ENCODE measurements around the gene BTBD6.

BTBD6 gene

GRCh38 chr14:105257464-105257863 is 9.1 kb downstream of the BTBD6 start:
- TF ChIP-seq TAF1 (IDR thresholded peaks at IDR 0.05; ENCODE audit: borderline replicate concordance, insufficient read depth, low read length) (no peak), SIN3A (IDR thresholded peaks at IDR 0.05; ENCODE audit: borderline replicate concordance, insufficient read depth, low read length) (no peak), POLR2AphosphoS5 (IDR thresholded peaks at IDR 0.05; ENCODE audit: low read depth, low read length) (no peak), REST (IDR thresholded peaks at IDR 0.05; ENCODE audit: insufficient read depth in 1 of 2, low read depth in 2 of 2, low read length in 2 of 2) (no peak), FOXP2 (optimal IDR thresholded peaks at IDR 0.05; ENCODE audit: borderline replicate concordance, extremely low read depth, extremely low read length, insufficient read depth) (no peak)

GRCh38 chr14:105258846-105259245 is 10.5 kb downstream of the BTBD6 start:
- TF ChIP-seq TAF1 (IDR thresholded peaks at IDR 0.05; ENCODE audit: borderline replicate concordance, insufficient read depth, low read length), result no peak
- TF ChIP-seq REST (IDR thresholded peaks at IDR 0.05; ENCODE audit: insufficient read depth in 1 of 2, low read depth in 2 of 2, low read length in 2 of 2), result no peak
- TF ChIP-seq SIN3A (IDR thresholded peaks at IDR 0.05; ENCODE audit: borderline replicate concordance, insufficient read depth, low read length), result no peak
- TF ChIP-seq FOXP2 (optimal IDR thresholded peaks at IDR 0.05; ENCODE audit: borderline replicate concordance, extremely low read depth, extremely low read length, insufficient read depth), result no peak
- no peak for TF ChIP-seq POLR2AphosphoS5 (IDR thresholded peaks at IDR 0.05; ENCODE audit: low read depth, low read length)

- TF ChIP-seq FOXP2 (optimal IDR thresholded peaks at IDR 0.05; ENCODE audit: borderline replicate concordance, extremely low read depth, extremely low read length, insufficient read depth) (no peak), REST (IDR thresholded peaks at IDR 0.05; ENCODE audit: insufficient read depth in 1 of 2, low read depth in 2 of 2, low read length in 2 of 2) (no peak), SIN3A (IDR thresholded peaks at IDR 0.05; ENCODE audit: borderline replicate concordance, insufficient read depth, low read length) (no peak), TAF1 (IDR thresholded peaks at IDR 0.05; ENCODE audit: borderline replicate concordance, insufficient read depth, low read length) (no peak), POLR2AphosphoS5 (IDR thresholded peaks at IDR 0.05; ENCODE audit: low read depth, low read length) (no peak)
Measured at GRCh38 chr14:105260959-105261358, 12.6 kb downstream of the BTBD6 start.

GRCh38 chr14:105261781-105262180 is 13.4 kb downstream of the BTBD6 start:
- TF ChIP-seq TAF1 (IDR thresholded peaks at IDR 0.05; ENCODE audit: borderline replicate concordance, insufficient read depth, low read length) (no peak), SIN3A (IDR thresholded peaks at IDR 0.05; ENCODE audit: borderline replicate concordance, insufficient read depth, low read length) (no peak), FOXP2 (optimal IDR thresholded peaks at IDR 0.05; ENCODE audit: borderline replicate concordance, extremely low read depth, extremely low read length, insufficient read depth) (no peak), REST (IDR thresholded peaks at IDR 0.05; ENCODE audit: insufficient read depth in 1 of 2, low read depth in 2 of 2, low read length in 2 of 2) (no peak), POLR2AphosphoS5 (IDR thresholded peaks at IDR 0.05; ENCODE audit: low read depth, low read length) (no peak)
